Rectal smooth muscle tissue (tissue), 1 donor: Measurements from ENCODE around the gene NFKBIE.

Experiments used
- H3K27ac ChIP-seq: one replicate; pipeline ENCODE4 v1.7.0; 2013; ENCODE audit warnings: low read depth, low read length, inconsistent platforms
- H3K27me3 ChIP-seq: one replicate; pipeline ENCODE4 v1.7.0; 2013; ENCODE audit warnings: low read length; ENCODE audit not compliant: control insufficient read depth, insufficient read depth
- H3K36me3 ChIP-seq: one replicate; pipeline ENCODE4 v1.7.0; 2013; ENCODE audit warnings: low read length; ENCODE audit not compliant: control insufficient read depth, insufficient read depth
- H3K4me1 ChIP-seq: one replicate; pipeline ENCODE4 v1.7.0; 2013; ENCODE audit warnings: low read length; ENCODE audit not compliant: control insufficient read depth, insufficient read depth
- H3K4me3 ChIP-seq: one replicate; pipeline ENCODE4 v1.7.0; 2013; ENCODE audit warnings: low read length
- H3K9ac ChIP-seq: one replicate; pipeline ENCODE4 v1.7.0; 2013; ENCODE audit warnings: low read length

The NFKBIE gene

DNA sequence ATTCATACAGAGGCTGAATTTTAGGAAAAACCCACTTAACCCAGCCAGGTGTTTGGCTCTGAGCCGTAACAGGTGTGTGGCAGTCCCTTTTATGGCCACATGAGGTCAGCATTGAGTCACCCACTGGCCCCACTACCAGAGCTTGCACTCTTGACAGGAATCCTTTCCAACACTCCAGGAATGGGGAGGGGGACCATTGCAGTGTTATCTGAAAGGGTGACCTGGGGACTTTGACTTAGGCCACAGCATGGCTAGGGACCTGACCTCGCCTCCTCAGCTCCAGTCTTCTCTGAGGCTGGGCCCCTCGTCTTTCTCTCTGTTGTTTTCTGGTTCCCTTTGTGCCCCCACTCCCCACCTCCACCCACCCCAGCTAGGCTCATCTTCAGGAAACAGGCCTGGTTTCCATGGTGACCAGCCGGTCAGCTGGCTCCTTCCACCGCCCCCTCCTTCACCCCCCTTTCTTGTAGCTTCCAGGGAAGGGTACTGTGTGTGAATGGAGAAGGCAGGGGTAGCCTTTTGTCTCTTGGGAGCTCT is 2.8 kb upstream of the NFKBIE start:
- Histone ChIP-seq H3K4me1 (peaks cover 16% of the 10 kb centered on the region), H3K9ac (no peak overlapping the region), H3K36me3 (no peaks in the 10 kb centered on the region), H3K27ac (no peak overlapping the region), H3K27me3 (peaks cover 32% of the 10 kb centered on the region), H3K4me3 (no peak overlapping the region)

DNA sequence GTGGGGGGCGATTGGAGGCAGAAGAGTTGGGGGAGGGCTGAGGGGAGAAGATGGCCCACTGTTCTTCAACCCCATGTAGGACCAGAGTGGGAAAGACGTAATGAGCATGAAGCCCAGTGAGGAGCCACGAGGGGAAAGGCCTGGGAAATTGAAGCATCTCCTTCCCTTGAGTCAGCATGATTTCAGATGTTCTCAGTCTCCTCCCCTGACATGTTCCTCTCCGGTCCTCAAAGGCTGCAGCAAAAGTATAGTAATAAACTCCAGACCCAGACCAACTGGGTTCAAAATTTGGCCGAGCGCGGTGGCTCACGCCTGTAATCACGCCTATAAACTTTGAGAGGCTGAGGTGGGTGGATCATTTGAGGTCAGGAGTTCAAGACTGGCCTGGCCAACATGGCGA is 1.9 kb upstream of the NFKBIE start:
- H3K4me3 ChIP-seq, result no peak overlapping the region
- no peak overlapping the region for H3K9ac ChIP-seq
- no peaks in the 10 kb centered on the region for H3K36me3 ChIP-seq
- peaks cover 16% of the 10 kb centered on the region for H3K4me1 ChIP-seq
- no peak overlapping the region for H3K27ac ChIP-seq
- H3K27me3 ChIP-seq, result peaks cover 24% of the 10 kb centered on the region

DNA sequence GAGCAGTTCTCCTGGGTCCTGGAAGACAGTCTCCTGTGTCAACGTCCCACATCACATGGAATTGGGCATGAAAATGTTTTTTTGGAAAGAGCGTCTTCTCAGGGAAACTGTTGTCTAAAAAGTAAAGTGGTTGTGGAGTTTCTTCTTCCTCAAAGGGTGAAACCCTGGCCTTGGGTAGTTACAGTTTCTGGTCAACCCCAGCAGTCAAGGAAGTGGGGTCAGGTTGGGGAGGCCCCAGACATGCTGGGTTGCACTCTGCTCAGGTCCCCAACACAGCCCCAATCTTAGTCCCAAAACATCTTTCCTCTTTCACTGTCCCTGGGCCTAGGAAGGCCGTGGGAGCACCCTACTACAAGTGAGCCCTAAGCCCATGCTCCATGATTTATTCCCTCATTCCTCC is 996 bp upstream of the NFKBIE start:
- Histone ChIP-seq H3K27ac (no peak overlapping the region), H3K27me3 (peaks cover 18% of the 10 kb centered on the region), H3K9ac (no peak overlapping the region), H3K4me3 (no peak overlapping the region), H3K36me3 (no peaks in the 10 kb centered on the region), H3K4me1 (peaks cover 16% of the 10 kb centered on the region)

DNA sequence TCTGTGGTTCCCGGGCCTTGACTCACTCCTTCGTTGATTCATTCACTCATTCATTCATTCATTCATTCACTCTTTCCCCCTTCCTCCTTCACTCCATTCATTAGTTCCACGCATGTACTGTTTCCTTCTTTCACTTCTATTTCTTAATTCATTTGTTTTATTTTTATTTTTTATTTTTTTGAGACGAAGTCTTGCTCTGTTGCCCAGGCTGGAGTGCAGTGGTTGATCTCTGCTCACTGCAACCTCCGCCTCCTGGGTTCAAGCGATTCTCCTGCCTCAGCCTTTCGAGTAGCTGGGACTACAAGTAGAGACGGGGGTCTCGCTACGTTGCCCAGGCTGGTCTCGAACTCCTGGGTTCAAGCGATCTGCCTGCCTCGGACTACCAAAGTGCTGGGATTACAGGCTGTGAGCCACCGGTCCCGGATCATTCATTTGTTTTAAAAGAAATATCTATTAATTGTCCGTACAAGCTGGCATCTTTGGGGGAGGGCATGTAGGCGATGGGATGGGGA is 427 bp upstream of the NFKBIE start:
- Histone ChIP-seq H3K9ac (no peak overlapping the region), H3K36me3 (no peaks in the 10 kb centered on the region), H3K27me3 (peaks cover 14% of the 10 kb centered on the region), H3K4me1 (peaks cover 16% of the 10 kb centered on the region), H3K27ac (no peak overlapping the region), H3K4me3 (peak overlapping the region; percentile 93)

DNA sequence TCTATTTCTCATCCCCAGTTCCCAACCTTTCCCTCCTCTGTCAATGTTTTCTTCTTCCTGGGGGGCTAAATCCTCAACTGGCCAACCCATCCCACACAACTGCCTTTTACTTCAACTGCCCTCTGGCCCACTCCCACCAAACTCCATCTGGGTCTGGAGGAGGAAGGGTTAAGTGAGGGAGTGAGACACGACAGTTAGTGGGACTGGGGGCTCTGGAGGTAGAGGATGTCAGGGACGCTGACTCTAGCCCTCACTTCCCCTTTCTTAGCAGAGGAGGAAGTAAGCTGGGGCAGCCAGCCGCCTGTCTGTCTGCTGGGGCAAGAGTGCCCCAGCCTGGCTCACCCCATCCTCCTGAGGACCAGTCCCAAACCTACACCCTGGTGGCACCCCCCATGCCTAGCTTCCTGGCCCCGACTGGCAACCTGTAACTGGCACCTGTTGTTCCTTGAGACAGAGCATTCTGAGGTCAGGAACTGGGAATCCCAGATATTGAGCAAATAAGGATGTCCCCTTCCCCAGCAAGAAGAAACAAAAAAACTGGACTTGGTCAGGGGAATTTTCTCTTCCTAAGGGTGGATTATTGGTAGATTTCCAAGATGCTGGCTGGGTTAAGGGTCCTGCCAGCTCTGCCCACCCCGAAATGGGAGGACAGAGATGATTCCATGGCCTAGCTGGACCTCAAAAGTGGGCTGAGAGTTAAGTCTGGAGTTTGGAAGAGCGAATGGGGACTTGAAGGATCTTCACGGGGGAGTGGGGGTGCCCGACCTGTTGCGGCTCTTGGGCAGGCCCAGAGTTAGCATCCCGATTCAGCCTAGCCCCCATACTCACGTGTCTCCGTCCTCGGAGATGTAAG is 971 bp downstream of the NFKBIE start:
- Histone ChIP-seq H3K9ac (peak overlapping the region; percentile 61), H3K27me3 (peaks cover 9% of the 10 kb centered on the region), H3K36me3 (peaks cover 5% of the 10 kb centered on the region), H3K4me1 (peaks cover 16% of the 10 kb centered on the region), H3K4me3 (peak overlapping the region; percentile 93), H3K27ac (peak overlapping the region; percentile 70)

DNA sequence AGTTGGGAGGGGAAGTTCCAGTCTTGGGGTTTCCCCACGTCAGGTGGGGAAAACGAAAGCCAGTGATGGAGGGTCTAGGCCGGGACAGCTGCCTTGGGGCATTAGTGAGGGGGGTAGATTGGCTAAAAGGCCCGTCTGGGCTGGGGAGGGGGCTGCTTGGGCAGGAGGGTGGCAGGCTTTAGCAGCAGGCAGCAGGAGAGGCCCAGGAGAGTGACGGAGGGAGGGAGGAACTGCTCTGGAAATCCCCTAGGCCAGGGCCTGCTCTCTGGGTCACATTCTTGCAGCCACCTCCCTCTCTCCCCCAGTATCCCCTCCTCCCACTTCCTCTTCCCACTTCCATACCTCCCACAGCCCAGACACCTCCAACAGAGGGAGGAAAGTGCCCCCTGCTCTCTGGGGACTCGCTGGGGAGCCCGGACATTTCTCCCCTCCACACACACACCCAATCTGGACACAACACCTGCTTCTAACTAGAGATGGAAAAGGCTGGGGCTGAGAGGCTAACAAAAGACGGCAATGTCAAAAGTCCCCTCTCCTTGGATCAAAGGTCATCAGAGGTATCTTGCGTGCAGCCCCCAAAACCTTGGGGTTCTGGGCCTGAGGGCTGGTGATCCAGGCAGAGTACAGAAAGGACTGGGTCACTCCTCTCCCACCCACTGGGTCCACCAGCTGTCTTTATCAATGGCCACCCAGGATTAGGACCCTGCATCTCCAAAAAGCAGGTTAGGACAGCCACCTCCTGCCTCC is 1.8 kb downstream of the NFKBIE start:
- no peak overlapping the region for H3K27ac ChIP-seq

DNA sequence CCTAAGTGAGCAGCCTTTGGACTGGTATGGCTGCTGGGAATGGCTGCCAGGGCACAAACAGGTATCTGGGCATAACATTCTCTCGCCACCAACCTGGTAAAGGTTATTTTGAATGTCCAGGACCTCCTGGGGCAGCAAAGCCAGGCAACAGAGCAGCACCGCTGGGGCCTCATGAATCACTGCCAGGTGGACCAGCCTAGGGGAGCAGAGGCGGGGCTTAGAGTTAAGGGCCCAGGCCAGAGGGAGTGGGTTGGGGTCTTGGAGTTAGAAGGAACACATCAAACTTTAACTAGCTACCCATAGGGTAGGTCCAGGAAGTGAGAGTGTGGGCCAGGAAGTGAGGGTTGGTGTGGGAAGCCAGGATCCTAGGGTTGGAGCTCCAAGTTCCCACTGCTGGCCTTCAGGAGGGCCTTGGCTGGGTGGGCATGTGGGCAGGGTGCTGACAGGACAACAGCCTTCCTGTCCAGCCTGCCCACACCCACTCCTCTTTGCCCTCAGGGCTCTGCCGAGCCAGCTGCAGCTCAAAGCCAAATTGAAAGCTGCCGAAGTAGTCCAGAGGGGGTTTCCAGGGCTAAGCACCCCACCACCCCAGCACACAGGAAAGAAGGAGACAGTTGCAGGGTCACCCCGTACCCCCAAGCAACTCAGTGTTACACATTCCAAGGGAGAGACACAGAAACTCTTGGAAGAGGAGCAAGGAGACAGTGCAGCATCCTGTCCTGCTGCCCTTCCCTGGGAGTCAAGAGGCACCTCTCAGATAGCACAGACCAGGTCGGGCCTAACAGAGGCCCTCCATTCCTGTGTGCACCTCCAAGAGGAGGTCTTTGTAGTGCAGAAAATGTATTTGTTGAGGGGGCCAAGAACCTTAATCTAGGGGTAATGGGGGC is 2.6 kb downstream of the NFKBIE start:
- Histone ChIP-seq H3K9ac (no peak overlapping the region), H3K4me3 (peak overlapping the region; percentile 93), H3K27me3 (no peaks in the 10 kb centered on the region), H3K36me3 (peaks cover 5% of the 10 kb centered on the region), H3K4me1 (peaks cover 16% of the 10 kb centered on the region), H3K27ac (no peak overlapping the region)

More for the DNA sequence above, 1.8 kb downstream of the NFKBIE start:
- Histone ChIP-seq H3K36me3 (peaks cover 5% of the 10 kb centered on the region), H3K9ac (peak overlapping the region; percentile 47), H3K4me3 (peak overlapping the region; percentile 93), H3K27me3 (peaks cover 5% of the 10 kb centered on the region), H3K4me1 (peaks cover 16% of the 10 kb centered on the region)

DNA sequence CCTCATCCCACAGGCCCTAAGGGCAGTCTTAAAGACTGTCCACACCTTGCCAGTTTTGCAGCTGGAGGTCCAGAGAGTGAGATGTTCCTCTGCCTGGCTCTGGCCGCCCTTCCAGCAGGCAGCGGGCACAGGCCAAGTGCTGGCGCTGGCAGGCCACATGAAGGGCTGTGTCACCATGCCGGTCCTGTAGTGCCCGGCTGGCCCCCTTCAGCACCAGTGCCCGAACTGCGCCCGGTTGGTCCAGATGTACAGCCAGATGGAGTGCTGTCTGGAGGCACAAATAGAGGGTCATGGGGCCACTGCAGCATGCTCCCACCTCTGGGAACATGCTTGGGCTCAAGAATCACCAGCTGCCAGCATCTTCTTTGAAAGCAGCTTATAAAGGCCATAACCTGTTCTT is 3.8 kb downstream of the NFKBIE start:
- Histone ChIP-seq H3K36me3 (peaks cover 5% of the 10 kb centered on the region), H3K4me1 (peaks cover 17% of the 10 kb centered on the region), H3K4me3 (no peak overlapping the region), H3K27ac (no peak overlapping the region), H3K9ac (no peak overlapping the region), H3K27me3 (no peaks in the 10 kb centered on the region)

DNA sequence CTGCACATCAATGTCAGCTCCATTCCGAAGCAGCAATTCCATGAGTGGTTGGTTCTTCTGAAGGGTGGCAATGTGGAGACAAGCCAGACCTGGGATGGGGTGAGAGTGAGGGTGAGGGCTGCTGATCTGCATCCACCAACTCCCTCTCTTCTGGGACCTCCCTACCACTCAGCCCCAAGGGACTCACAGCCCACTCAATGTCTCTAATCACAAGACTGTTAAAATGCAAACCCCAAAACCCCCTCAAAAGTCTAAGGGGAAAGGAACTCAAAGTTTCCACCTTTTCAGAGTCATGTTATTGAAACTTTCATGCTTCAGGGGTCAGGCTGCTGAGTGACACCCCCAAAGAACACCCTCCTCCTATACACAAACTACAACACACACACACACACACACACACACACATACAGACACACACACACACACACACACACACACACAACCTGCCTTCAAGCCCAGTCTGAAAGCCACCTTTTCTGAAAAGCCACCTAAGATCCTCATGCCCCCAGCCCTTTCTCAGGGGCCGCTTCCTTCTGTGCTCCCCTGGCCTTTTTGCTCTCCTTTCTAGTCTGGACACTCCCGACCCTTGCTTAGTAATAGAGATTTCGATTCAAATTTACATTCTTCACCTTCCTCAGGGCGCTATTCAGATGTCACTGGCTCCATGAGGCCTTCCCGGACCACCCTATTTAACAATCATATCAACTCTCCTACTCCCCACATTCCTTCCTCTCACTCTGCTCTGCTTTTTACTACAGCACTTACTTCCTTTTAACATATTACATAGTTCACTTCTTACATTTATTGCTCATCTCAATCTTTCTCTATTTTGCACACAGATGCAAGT is 4.7 kb downstream of the NFKBIE start:
- Histone ChIP-seq H3K36me3 (peaks cover 5% of the 10 kb centered on the region), H3K4me1 (peaks cover 21% of the 10 kb centered on the region), H3K27ac (no peak overlapping the region)

DNA sequence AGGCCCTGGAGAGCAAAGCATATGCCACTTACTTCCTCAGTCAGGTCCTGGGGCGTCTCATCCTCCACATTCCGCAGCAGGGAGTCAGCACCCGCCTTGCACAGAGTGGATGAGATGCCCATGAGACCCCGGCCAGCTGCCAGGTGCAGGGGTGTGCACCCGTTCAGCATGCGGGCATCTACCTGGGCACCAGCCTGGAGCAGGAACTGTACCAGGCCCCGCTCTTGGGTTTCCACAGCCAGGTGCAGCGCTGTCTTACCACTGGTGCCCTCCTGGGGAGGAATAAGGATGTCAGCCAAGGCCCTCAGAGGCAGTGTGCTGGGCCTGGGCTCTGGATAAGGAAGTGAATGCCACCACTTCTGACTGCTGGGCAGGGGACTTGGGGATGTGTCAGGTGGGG is 5.3 kb downstream of the NFKBIE start:
- Histone ChIP-seq H3K4me1 (peaks cover 21% of the 10 kb centered on the region), H3K36me3 (peaks cover 9% of the 10 kb centered on the region), H3K27ac (no peak overlapping the region), H3K9ac (no peak overlapping the region), H3K4me3 (no peak overlapping the region), H3K27me3 (no peaks in the 10 kb centered on the region)

More for the DNA sequence above, 4.7 kb downstream of the NFKBIE start:
- Histone ChIP-seq H3K4me3 (no peak overlapping the region), H3K9ac (no peak overlapping the region), H3K27me3 (no peaks in the 10 kb centered on the region)

DNA sequence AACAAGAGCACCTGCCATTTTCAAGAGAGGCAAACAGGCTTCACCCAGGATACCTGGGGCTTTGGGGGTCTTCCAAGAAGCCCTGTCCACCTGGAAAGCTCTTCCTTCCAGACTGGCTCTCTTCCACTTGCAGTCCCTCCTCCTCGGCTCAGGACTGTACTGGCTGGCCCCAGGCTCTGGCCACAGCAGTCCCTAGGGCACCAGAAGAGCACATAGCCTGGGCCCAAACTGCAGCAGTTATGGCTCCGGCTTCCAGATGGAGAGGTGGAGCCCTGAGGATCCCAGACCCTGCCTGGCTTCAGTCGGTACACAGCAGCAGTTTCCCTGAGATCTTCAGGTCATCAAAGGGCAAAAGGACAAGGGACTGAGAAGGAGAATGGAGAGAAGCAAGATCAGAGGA is 6.4 kb downstream of the NFKBIE start:
- Histone ChIP-seq H3K4me1 (peaks cover 12% of the 10 kb centered on the region), H3K27ac (no peak overlapping the region), H3K9ac (no peak overlapping the region), H3K27me3 (no peaks in the 10 kb centered on the region), H3K4me3 (no peak overlapping the region), H3K36me3 (peaks cover 20% of the 10 kb centered on the region)
